ENCODE data around the gene NDUFA3.

- TF ChIP-seq CTCF (IDR thresholded peaks at IDR 0.05 in 4 of 5, conservative IDR thresholded peaks at IDR 0.05 in 1 of 5) = no peak
- no peak for TF ChIP-seq POLR2A (IDR thresholded peaks at IDR 0.05)
These were observed 54.3 kb downstream of the NDUFA3 start for GRCh38 chr19:54156953-54157352.
